HCT116 (cell line): ENCODE data around the gene FGFBP1. TPM values are rescaled to one million over a fixed set of nuclear protein-coding genes. Genes with fewer than 3 reads are reported as not detected.

Source experiments
- ATAC-seq: fragments of 200-7000 bp; cut with Tn5 transposase; 2 replicates; pipeline ENCODE4 v1.9.1; 2020; ENCODE audit warnings: mild to moderate bottlenecking, moderate library complexity
- BruUV-seq: library from RNA; stranded (reverse); fragments of 400-500 nt; replicated peaks from 2 replicates; lab custom pipeline; 2021; lab: Mats Ljungman, UMichigan
- CTCF ChIA-PET: fragments of 300-600 bp; sonication (Branson Sonifier 250); formaldehyde crosslinking; loops from one replicate; lab custom pipeline; 2021; ENCODE audit warnings: antibody characterized with exemption; lab: Charles Lee
- POLR2A ChIA-PET: fragments of 300-600, 350-600 bp; sonication (Branson Sonifier 250); formaldehyde crosslinking; loops from one replicate; lab custom pipeline; 2021; ENCODE audit warnings: antibody characterized with exemption; lab: Charles Lee
- RAD21 ChIA-PET, 2 experiments: fragments of 300-600 bp; sonication (Branson Sonifier 250); formaldehyde crosslinking; loops; one replicate each; lab custom pipeline; 2023; ENCODE audit warnings: low total read pairs in 2 of 2; ENCODE audit not compliant: uncharacterized antibody in 2 of 2, unreplicated experiment in 2 of 2, low non-redundant PET in 1 of 2; lab: Charles Lee
- DNase-seq: peaks from one replicate; pipeline ENCODE4 v3.0.0-alpha.2; 2010; ENCODE audit warnings: low read depth, low spot score
- H2AFZ ChIP-seq: fragments of 200-600 bp; shearing (Covaris generic), sonication (generic); 2 replicates; pipeline ENCODE4 v1.6.1; 2017; ENCODE audit warnings: low read depth, mixed run types, mixed read lengths, antibody characterized with exemption, low read length; ENCODE audit not compliant: poor library complexity, severe bottlenecking
- H3K27ac ChIP-seq: 2 replicates; pipeline ENCODE4 v1.5.1; 2012; ENCODE audit warnings: low read depth, low read length
- H3K27me3 ChIP-seq: fragments of 200-600 bp; sonication (generic); 2 replicates; pipeline ENCODE4 v1.6.1; 2016; ENCODE audit warnings: mixed run types, low read length, mixed read lengths; ENCODE audit not compliant: insufficient read depth
- H3K36me3 ChIP-seq, 2 experiments: fragments of 200-500 bp in 1 of 2; fragments of 200-600 bp in 1 of 2; sonication (Bioruptor generic) in 1 of 2; sonication (generic) in 1 of 2; 2 replicates each; pipeline versions ENCODE4 v1.5.1 to v1.6.1; 2014 to 2016; ENCODE audit warnings: low read length in 2 of 2, inconsistent platforms in 1 of 2, mixed read lengths in 1 of 2, mixed run types in 1 of 2; ENCODE audit not compliant: insufficient read depth in 2 of 2, control insufficient read depth in 1 of 2
- H3K4me1 ChIP-seq, 2 experiments: fragments of 200-600 bp in 1 of 2; sonication (generic) in 1 of 2; 2 replicates each; pipeline versions ENCODE4 v1.5.1 to v1.6.1; 2012 to 2017; ENCODE audit warnings: low read length in 2 of 2, inconsistent platforms in 1 of 2, mild to moderate bottlenecking in 1 of 2, mixed read lengths in 1 of 2, mixed run types in 1 of 2, moderate library complexity in 1 of 2; ENCODE audit not compliant: insufficient read depth in 2 of 2, control insufficient read depth in 1 of 2
- H3K4me2 ChIP-seq: fragments of 200-600 bp; sonication (generic); 2 replicates; pipeline ENCODE4 v1.6.1; 2017; ENCODE audit warnings: mixed run types, low read length, mixed read lengths
- H3K4me3 ChIP-seq, 2 experiments: fragments of 200-600 bp in 1 of 2; sonication (generic) in 1 of 2; replicated peaks in 1 of 2; 2 replicates each; pipeline ENCODE4 v1.5.1; 2011 to 2016; ENCODE audit warnings: low read length in 2 of 2, control low read depth in 1 of 2, low read depth in 1 of 2, mild to moderate bottlenecking in 1 of 2, mixed read lengths in 1 of 2, mixed run types in 1 of 2
- H3K79me2 ChIP-seq: fragments of 200-600 bp; sonication (generic); 2 replicates; pipeline ENCODE4 v1.6.1; 2017; ENCODE audit warnings: mild to moderate bottlenecking, mixed run types, low read length, moderate library complexity, mixed read lengths; ENCODE audit not compliant: insufficient read depth
- H3K9ac ChIP-seq: fragments of 200-600 bp; sonication (generic); 2 replicates; pipeline ENCODE4 v1.6.1; 2016; ENCODE audit warnings: low read length, mixed read lengths
- H3K9me2 ChIP-seq: fragments of 200-600 bp; sonication (generic), shearing (Covaris generic); 2 replicates; pipeline ENCODE4 v1.6.1; 2017; ENCODE audit warnings: mixed run types, mild to moderate bottlenecking, moderate library complexity; ENCODE audit not compliant: insufficient read depth
- H3K9me3 ChIP-seq, 2 experiments: fragments of 200-500 bp in 1 of 2; fragments of 200-600 bp in 1 of 2; sonication (Bioruptor generic) in 1 of 2; sonication (generic) in 1 of 2; 2 replicates each; pipeline ENCODE4 v1.6.1; 2014 to 2017; ENCODE audit warnings: low read length in 2 of 2, mixed read lengths in 2 of 2, inconsistent platforms in 1 of 2, low read depth in 1 of 2, mild to moderate bottlenecking in 1 of 2, mixed run types in 1 of 2, moderate library complexity in 1 of 2; ENCODE audit not compliant: control insufficient read depth in 1 of 2, insufficient read depth in 1 of 2
- H4K20me1 ChIP-seq: fragments of 200-600 bp; sonication (generic), shearing (Covaris generic); 2 replicates; pipeline ENCODE4 v1.6.1; 2017; ENCODE audit warnings: mixed run types, mild to moderate bottlenecking, moderate library complexity; ENCODE audit not compliant: insufficient read depth
- JUND ChIP-seq: IDR thresholded peaks from 2 replicates; pipeline ENCODE4 v1.6.1; 2012
- ZBTB33 ChIP-seq: IDR thresholded peaks from 2 replicates; pipeline ENCODE4 v1.6.1; 2011; ENCODE audit warnings: mild to moderate bottlenecking, low read length, moderate library complexity; ENCODE audit not compliant: insufficient replicate concordance; ENCODE audit errors: extremely low read depth
- intact Hi-C: fragments of 100-400 bp; cut with micrococcal nuclease; formaldehyde crosslinking; loops from 2 replicates; pipeline ENCODE4 v1.10.0; 2022
- total RNA-seq: library from RNA; stranded (reverse); gene quantifications from one replicate; pipeline ENCODE4 v1.2.1, GENCODE V29; 2021; ENCODE audit not compliant: unreplicated experiment

FGFBP1 gene
- total RNA-seq, 1 experiment from 2014 or later, result 8.7 TPM

GRCh38 chr4:15958562-15958961, 20.0 kb upstream of the FGFBP1 start:
- POLR2A ChIA-PET, result no interaction called here

More at GRCh38 chr4:15958562-15958961, 20.0 kb upstream of the FGFBP1 start:
- Histone ChIP-seq H3K4me2 (no peak overlapping the region), H4K20me1 (no peaks in the 10 kb centered on the region), H3K27me3 (no peaks in the 10 kb centered on the region), H3K27ac (no peak overlapping the region), H3K9ac (no peak overlapping the region), H3K4me3 (no peak overlapping the region), H3K36me3 (no peaks in the 10 kb centered on the region), H3K9me2 (no peaks in the 10 kb centered on the region), H3K9me3 (no peaks in the 10 kb centered on the region), H3K79me2 (no peaks in the 10 kb centered on the region), H3K4me1 (peaks cover 0 to 14% of the 10 kb centered on the region in 2 experiments; a peak in 3 of 4 replicates), H2AFZ (no peak overlapping the region)
- no TSS peak for BruUV-seq
- ChIA-PET RAD21 (interaction anchor here (0.9 to 1.4 kb wide), 2 partner anchors 153 kb away, joined by 4 read pairs; no protein-coding TSS in a partner anchor), CTCF (interaction anchor here (1.0 to 2.1 kb wide), 3 partner anchors 76 to 306 kb away, joined by 3 to 13 read pairs (median 11); no protein-coding TSS in a partner anchor)
- TF ChIP-seq ZBTB33 (no peak), JUND (no peak)
- intact Hi-C loops, result no loop called here
- DNase-seq (no peak), ATAC-seq (no peak)
